ENCODE measurements around the gene RHBG. TPM values are rescaled to one million over a fixed set of nuclear protein-coding genes. Genes with fewer than 3 reads are reported as not detected.

Gene RHBG
- total and polyA plus RNA-seq, 2 of the 4 experiments (the other 2 are of a cell fraction) = not detected

DNA sequence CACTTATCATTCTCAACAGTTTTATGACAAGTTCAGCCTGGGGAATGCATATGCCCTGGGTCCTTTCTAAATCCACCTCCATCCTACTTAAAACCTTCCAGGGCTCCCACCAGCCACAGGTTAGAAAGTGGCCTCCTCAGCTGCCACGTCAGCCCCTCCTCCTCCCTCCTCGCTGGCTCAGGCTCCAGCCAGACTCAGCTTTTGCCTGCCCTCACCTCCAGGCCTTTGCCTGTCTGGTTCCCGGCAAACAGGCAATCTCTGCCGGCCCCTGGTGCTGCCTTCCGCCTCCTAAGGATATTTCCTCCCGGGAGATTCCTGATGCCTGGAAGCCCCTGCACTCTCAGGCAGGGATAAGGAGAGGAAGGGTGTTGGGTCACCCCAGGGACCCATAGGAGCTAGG lies 9.5 kb downstream of the RHBG start:
- Histone ChIP-seq H4K5ac (ENCODE audit: low read depth, low read length) (no peak overlapping the region), H2BK20ac (ENCODE audit: low read depth, low read length) (no peak overlapping the region), H4K91ac (ENCODE audit: insufficient read depth, low read depth, low read length) (no peak overlapping the region), H3K4me3 (ENCODE audit: insufficient read depth, low read depth, low read length) (no peak overlapping the region), H2AK5ac (ENCODE audit: low read depth, low read length) (no peak overlapping the region), H2BK120ac (ENCODE audit: low read depth, low read length) (no peak overlapping the region), H3K9ac (ENCODE audit: low read depth, low read length) (no peak overlapping the region), H4K8ac (ENCODE audit: low read depth in 2 of 2, low read length in 2 of 2) (no peak overlapping the region), H3K56ac (ENCODE audit: extremely low read depth, insufficient read depth, low read length) (no peak overlapping the region), H3K4me2 (ENCODE audit: low read depth, low read length) (no peak overlapping the region), H3K36me3 (ENCODE audit: control insufficient read depth, insufficient read depth, low read length) (no peaks in the 10 kb centered on the region), H3K9me1 (ENCODE audit: insufficient read depth, low read length) (no peaks in the 10 kb centered on the region), H3K9me3 (ENCODE audit: control insufficient read depth, insufficient read depth, low read length) (no peaks in the 10 kb centered on the region), H2BK5ac (ENCODE audit: low read depth, low read length, poor library complexity, severe bottlenecking) (no peak overlapping the region), H3K14ac (replicated peaks; ENCODE audit: low read depth, low read length) (no peak overlapping the region), H3K27me3 (ENCODE audit: control insufficient read depth, insufficient read depth, low read length) (peaks cover 14% of the 10 kb centered on the region), H3K4me1 (ENCODE audit: control insufficient read depth, insufficient read depth, low read length) (no peaks in the 10 kb centered on the region), H2BK15ac (ENCODE audit: low read depth, low read length) (no peak overlapping the region), H4K20me1 (ENCODE audit: insufficient read depth, low read length) (no peaks in the 10 kb centered on the region), H3K4ac (ENCODE audit: low read depth, low read length) (no peak overlapping the region), H3K79me1 (ENCODE audit: low read depth in 1 of 2, low read length in 2 of 2) (no peaks in the 10 kb centered on the region), H2AK9ac (replicated peaks; ENCODE audit: low read depth, low read length, poor library complexity) (no peak overlapping the region), H3K23ac (ENCODE audit: low read depth, low read length) (no peak overlapping the region), H3K18ac (ENCODE audit: low read depth, low read length) (no peak overlapping the region), H2AFZ (replicated peaks; ENCODE audit: low read length, poor library complexity) (no peak overlapping the region), H3K27ac (ENCODE audit: insufficient read depth, low read length) (no peak overlapping the region)
- ATAC-seq (ENCODE audit: low read depth) (no peak), DNase-seq (no peak)
- TF ChIP-seq SMC3 (IDR thresholded peaks at IDR 0.05; ENCODE audit: low read depth, low read length) = no peak
- no peak for TF ChIP-seq RAD21 (IDR thresholded peaks at IDR 0.05; ENCODE audit: low read length)
- TF ChIP-seq NFE2L2 (IDR thresholded peaks at IDR 0.05; ENCODE audit: low read depth, low read length) = no peak
- TF ChIP-seq BHLHE40 (IDR thresholded peaks at IDR 0.05; ENCODE audit: low read depth, low read length) = no peak
- TF ChIP-seq CHD1 (IDR thresholded peaks at IDR 0.05; ENCODE audit: low read depth, low read length) = no peak
- TF ChIP-seq RFX5 (IDR thresholded peaks at IDR 0.05; ENCODE audit: low read depth, low read length) = no peak
- TF ChIP-seq MAZ (IDR thresholded peaks at IDR 0.05; ENCODE audit: borderline replicate concordance, low read depth, low read length) = no peak
- TF ChIP-seq, protein P1, sequence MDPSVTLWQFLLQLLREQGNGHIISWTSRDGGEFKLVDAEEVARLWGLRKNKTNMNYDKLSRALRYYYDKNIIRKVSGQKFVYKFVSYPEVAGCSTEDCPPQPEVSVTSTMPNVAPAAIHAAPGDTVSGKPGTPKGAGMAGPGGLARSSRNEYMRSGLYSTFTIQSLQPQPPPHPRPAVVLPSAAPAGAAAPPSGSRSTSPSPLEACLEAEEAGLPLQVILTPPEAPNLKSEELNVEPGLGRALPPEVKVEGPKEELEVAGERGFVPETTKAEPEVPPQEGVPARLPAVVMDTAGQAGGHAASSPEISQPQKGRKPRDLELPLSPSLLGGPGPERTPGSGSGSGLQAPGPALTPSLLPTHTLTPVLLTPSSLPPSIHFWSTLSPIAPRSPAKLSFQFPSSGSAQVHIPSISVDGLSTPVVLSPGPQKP (IDR thresholded peaks at IDR 0.05; ENCODE audit: borderline replicate concordance, low read depth, low read length) = no peak
- no peak for TF ChIP-seq POLR2A (IDR thresholded peaks at IDR 0.05; ENCODE audit: low read depth, low read length)
- TF ChIP-seq, protein P2, sequence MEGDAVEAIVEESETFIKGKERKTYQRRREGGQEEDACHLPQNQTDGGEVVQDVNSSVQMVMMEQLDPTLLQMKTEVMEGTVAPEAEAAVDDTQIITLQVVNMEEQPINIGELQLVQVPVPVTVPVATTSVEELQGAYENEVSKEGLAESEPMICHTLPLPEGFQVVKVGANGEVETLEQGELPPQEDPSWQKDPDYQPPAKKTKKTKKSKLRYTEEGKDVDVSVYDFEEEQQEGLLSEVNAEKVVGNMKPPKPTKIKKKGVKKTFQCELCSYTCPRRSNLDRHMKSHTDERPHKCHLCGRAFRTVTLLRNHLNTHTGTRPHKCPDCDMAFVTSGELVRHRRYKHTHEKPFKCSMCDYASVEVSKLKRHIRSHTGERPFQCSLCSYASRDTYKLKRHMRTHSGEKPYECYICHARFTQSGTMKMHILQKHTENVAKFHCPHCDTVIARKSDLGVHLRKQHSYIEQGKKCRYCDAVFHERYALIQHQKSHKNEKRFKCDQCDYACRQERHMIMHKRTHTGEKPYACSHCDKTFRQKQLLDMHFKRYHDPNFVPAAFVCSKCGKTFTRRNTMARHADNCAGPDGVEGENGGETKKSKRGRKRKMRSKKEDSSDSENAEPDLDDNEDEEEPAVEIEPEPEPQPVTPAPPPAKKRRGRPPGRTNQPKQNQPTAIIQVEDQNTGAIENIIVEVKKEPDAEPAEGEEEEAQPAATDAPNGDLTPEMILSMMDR (conservative IDR thresholded peaks at IDR 0.05; ENCODE audit: low read depth, low read length) = no peak
- no peak for TF ChIP-seq RCOR1 (IDR thresholded peaks at IDR 0.05; ENCODE audit: insufficient replicate concordance, low read length)
- TF ChIP-seq MXI1 (IDR thresholded peaks at IDR 0.05; ENCODE audit: borderline replicate concordance, low read depth, low read length) = no peak
- TF ChIP-seq MAFK (IDR thresholded peaks at IDR 0.05; ENCODE audit: low read depth, low read length) = no peak
- TF ChIP-seq, protein P3, sequence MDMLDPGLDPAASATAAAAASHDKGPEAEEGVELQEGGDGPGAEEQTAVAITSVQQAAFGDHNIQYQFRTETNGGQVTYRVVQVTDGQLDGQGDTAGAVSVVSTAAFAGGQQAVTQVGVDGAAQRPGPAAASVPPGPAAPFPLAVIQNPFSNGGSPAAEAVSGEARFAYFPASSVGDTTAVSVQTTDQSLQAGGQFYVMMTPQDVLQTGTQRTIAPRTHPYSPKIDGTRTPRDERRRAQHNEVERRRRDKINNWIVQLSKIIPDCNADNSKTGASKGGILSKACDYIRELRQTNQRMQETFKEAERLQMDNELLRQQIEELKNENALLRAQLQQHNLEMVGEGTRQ (IDR thresholded peaks at IDR 0.05; ENCODE audit: low read depth, low read length) = no peak
- no peak for TF ChIP-seq CEBPB (IDR thresholded peaks at IDR 0.05; ENCODE audit: low read depth, low read length)
- POLR2A ChIA-PET (ENCODE audit: unreplicated experiment) = no interaction called here
- no CpG with 5 or more reads among the region's 6 CpGs for WGBS, 2 experiments (ENCODE audit: extremely low coverage in 2 of 2, insufficient read length in 1 of 2)
- no TSS peak for BruUV-seq (replicated peaks)
- in situ Hi-C loops (cut with MboI; ENCODE audit: low sequenced_read_pairs) = no loop called here
- CTCF ChIA-PET = interaction anchor here (1.0 to 1.8 kb wide), 2 partner anchors 32 to 67 kb away, joined by 4 to 7 read pairs; no protein-coding TSS in a partner anchor
- dilution Hi-C loops (cut with HindIII; ENCODE audit: low sequenced_read_pairs, unreplicated experiment) = no loop called here
- intact Hi-C loops (cut with micrococcal nuclease) = no loop called here

Data from IMR-90 (cell line).